Amniotic stem cell (primary cell): ENCODE results near the gene PRKCE.

ENCODE experiments used
- DNase-seq: peaks from one replicate; lab custom pipeline; 2025; lab: John Stamatoyannopoulos, UW

The PRKCE gene

GRCh38 chr2:45780541-45781463 lies 129.3 kb downstream of the PRKCE start:
- DNase-seq = no peak

GRCh38 chr2:45781464-45781811 lies 130.0 kb downstream of the PRKCE start:
- no peak for DNase-seq

GRCh38 chr2:45782436-45782835 lies 131.0 kb downstream of the PRKCE start:
- DNase-seq = no peak

GRCh38 chr2:45782986-45783385 lies 131.5 kb downstream of the PRKCE start:
- no peak for DNase-seq

GRCh38 chr2:45786030-45786835 lies 134.8 kb downstream of the PRKCE start:
- DNase-seq = no peak

- no peak for DNase-seq
These were observed 135.4 kb downstream of the PRKCE start for GRCh38 chr2:45786836-45787357.

GRCh38 chr2:45788401-45788800 lies 136.9 kb downstream of the PRKCE start:
- no peak for DNase-seq

- DNase-seq = no peak
These were observed 137.8 kb downstream of the PRKCE start for GRCh38 chr2:45789317-45789716.

GRCh38 chr2:45789961-45790723 lies 138.7 kb downstream of the PRKCE start:
- no peak for DNase-seq

- no peak for DNase-seq
These were observed 142.0 kb downstream of the PRKCE start for GRCh38 chr2:45793305-45793962.

GRCh38 chr2:45794134-45794617 lies 142.7 kb downstream of the PRKCE start:
- no peak for DNase-seq

GRCh38 chr2:45796500-45796899 lies 145.0 kb downstream of the PRKCE start:
- DNase-seq = no peak

GRCh38 chr2:45797451-45798230 lies 146.2 kb downstream of the PRKCE start:
- DNase-seq = no peak

GRCh38 chr2:45799679-45800381 lies 148.4 kb downstream of the PRKCE start:
- no peak for DNase-seq

- DNase-seq = no peak
These were observed 151.1 kb downstream of the PRKCE start for GRCh38 chr2:45802499-45803138.

GRCh38 chr2:45804987-45805755 lies 153.7 kb downstream of the PRKCE start:
- no peak for DNase-seq

- no peak for DNase-seq
These were observed 155.3 kb downstream of the PRKCE start for GRCh38 chr2:45806563-45807358.

- DNase-seq = no peak
These were observed 156.9 kb downstream of the PRKCE start for GRCh38 chr2:45808294-45808800.
